HEK293 (cell line): Measurements from ENCODE around the gene LRCH1.

Experiments used
- CTCF ChIA-PET: fragments of 350-600 bp; formaldehyde crosslinking; extraction: SDS; loops from one replicate; lab custom pipeline; 2021; ENCODE audit warnings: antibody characterized with exemption; lab: Yijun Ruan, JAX
- POLR2A ChIA-PET: fragments of 300-600 bp; formaldehyde crosslinking; extraction: SDS; loops from one replicate; lab custom pipeline; 2020; ENCODE audit warnings: antibody characterized with exemption, inconsistent platforms; lab: Yijun Ruan, JAX
- H3K27ac ChIP-seq: fragments of 200-500 bp; sonication (Bioruptor generic); 2 replicates; pipeline ENCODE4 v1.5.1; 2014; ENCODE audit warnings: low read depth, low read length, control low read depth, inconsistent platforms; ENCODE audit errors: extremely low read depth
- H3K36me3 ChIP-seq, 2 experiments: fragments of 200-500 bp in 1 of 2; sonication (Bioruptor generic) in 1 of 2; 1 replicate in 1 of 2; 2 replicates in 1 of 2; pipeline ENCODE4 v1.5.1; 2014 to 2017; ENCODE audit warnings: inconsistent platforms in 2 of 2, low read length in 2 of 2; ENCODE audit not compliant: control insufficient read depth in 2 of 2, insufficient read depth in 1 of 2
- H3K4me1 ChIP-seq: fragments of 200-500 bp; sonication (Bioruptor generic); 2 replicates; pipeline ENCODE4 v1.5.1; 2014; ENCODE audit warnings: mild to moderate bottlenecking, low read length, inconsistent platforms; ENCODE audit not compliant: control insufficient read depth, insufficient read depth
- H3K4me3 ChIP-seq: 2 replicates; pipeline ENCODE4 v1.5.1; 2011; ENCODE audit warnings: low read depth, mild to moderate bottlenecking, control low read depth, low read length, moderate library complexity
- H3K9me3 ChIP-seq: fragments of 200-500 bp; sonication (Bioruptor generic); 2 replicates; pipeline ENCODE4 v1.5.1; 2014; ENCODE audit warnings: low read depth, low read length, inconsistent platforms; ENCODE audit not compliant: control insufficient read depth, insufficient read depth
- BCL11A ChIP-seq: fragments of 450-650 bp; formaldehyde crosslinking; IDR thresholded peaks from 2 replicates; pipeline ENCODE4 v1.5.1; 2016; ENCODE audit warnings: low read depth, missing biosample characterization, missing genetic modification characterization
- FEZF1 ChIP-seq: fragments of 450-650 bp; formaldehyde crosslinking; IDR thresholded peaks from 2 replicates; pipeline ENCODE4 v1.5.1; 2016; ENCODE audit warnings: missing biosample characterization, missing genetic modification characterization
- GLI4 ChIP-seq: fragments of 450-650 bp; formaldehyde crosslinking; IDR thresholded peaks from 2 replicates; pipeline ENCODE4 v1.5.1; 2016; ENCODE audit warnings: missing biosample characterization, missing genetic modification characterization
- PRDM1 ChIP-seq: fragments of 450-650 bp; formaldehyde crosslinking; IDR thresholded peaks from 2 replicates; pipeline ENCODE4; 2016; ENCODE audit warnings: missing biosample characterization, missing genetic modification characterization
- SCRT2 ChIP-seq: fragments of 450-650 bp; formaldehyde crosslinking; IDR thresholded peaks from 2 replicates; pipeline ENCODE4 v1.5.1; 2016; ENCODE audit warnings: missing biosample characterization, missing genetic modification characterization
- ZFHX2 ChIP-seq: fragments of 450-650 bp; formaldehyde crosslinking; conservative IDR thresholded peaks from 2 replicates; pipeline ENCODE4 v1.5.1; 2016; ENCODE audit warnings: missing biosample characterization, missing genetic modification characterization
- ZIC2 ChIP-seq: fragments of 450-650 bp; formaldehyde crosslinking; IDR thresholded peaks from 2 replicates; pipeline ENCODE4 v1.5.1; 2016; ENCODE audit warnings: missing biosample characterization, missing genetic modification characterization
- ZNF121 ChIP-seq: fragments of 450-650 bp; formaldehyde crosslinking; IDR thresholded peaks from 2 replicates; pipeline ENCODE4 v1.5.1; 2016; ENCODE audit warnings: missing biosample characterization, missing genetic modification characterization
- ZNF175 ChIP-seq: fragments of 450-650 bp; formaldehyde crosslinking; IDR thresholded peaks from 2 replicates; pipeline ENCODE4 v1.5.1; 2016; ENCODE audit warnings: missing biosample characterization, missing genetic modification characterization
- ZNF19 ChIP-seq: fragments of 450-650 bp; formaldehyde crosslinking; IDR thresholded peaks from 2 replicates; pipeline ENCODE4; 2016; ENCODE audit warnings: missing biosample characterization, missing genetic modification characterization, low read depth
- ZNF248 ChIP-seq: fragments of 450-650 bp; formaldehyde crosslinking; IDR thresholded peaks from 2 replicates; pipeline ENCODE4 v1.5.1; 2017; ENCODE audit warnings: missing biosample characterization, missing genetic modification characterization
- ZNF335 ChIP-seq: fragments of 450-650 bp; formaldehyde crosslinking; conservative IDR thresholded peaks from 2 replicates; pipeline ENCODE4 v1.5.1; 2016; ENCODE audit warnings: missing biosample characterization, missing genetic modification characterization
- ZNF404 ChIP-seq: fragments of 450-650 bp; formaldehyde crosslinking; IDR thresholded peaks from 2 replicates; pipeline ENCODE4 v1.5.1; 2017; ENCODE audit warnings: missing biosample characterization, missing genetic modification characterization
- ZNF416 ChIP-seq: fragments of 450-650 bp; formaldehyde crosslinking; IDR thresholded peaks from 2 replicates; pipeline ENCODE4 v1.5.1; 2016; ENCODE audit warnings: missing biosample characterization, missing genetic modification characterization
- ZNF529 ChIP-seq: fragments of 450-650 bp; formaldehyde crosslinking; IDR thresholded peaks from 2 replicates; pipeline ENCODE4 v1.5.1; 2017; ENCODE audit warnings: missing genetic modification characterization, missing biosample characterization; ENCODE audit not compliant: insufficient replicate concordance
- ZNF549 ChIP-seq: fragments of 450-650 bp; IDR thresholded peaks from 2 replicates; pipeline ENCODE4 v1.5.1; 2018; ENCODE audit warnings: missing biosample characterization, missing genetic modification characterization, mild to moderate bottlenecking, inconsistent platforms, moderate library complexity
- ZNF555 ChIP-seq: fragments of 450-650 bp; formaldehyde crosslinking; conservative IDR thresholded peaks from 2 replicates; pipeline ENCODE4 v1.5.1; 2017; ENCODE audit warnings: missing biosample characterization, mild to moderate bottlenecking, missing genetic modification characterization, inconsistent platforms
- ZNF610 ChIP-seq: fragments of 450-650 bp; formaldehyde crosslinking; IDR thresholded peaks from 2 replicates; pipeline ENCODE4 v1.5.1; 2016; ENCODE audit warnings: missing biosample characterization, missing genetic modification characterization, borderline replicate concordance
- ZNF626 ChIP-seq: fragments of 450-650 bp; sonication (Bioruptor Pico); formaldehyde crosslinking; IDR thresholded peaks from 2 replicates; pipeline ENCODE4 v1.5.1; 2018; ENCODE audit warnings: missing biosample characterization, missing genetic modification characterization, inconsistent platforms
- ZNF707 ChIP-seq: fragments of 450-650 bp; formaldehyde crosslinking; IDR thresholded peaks from 2 replicates; pipeline ENCODE4 v1.5.1; 2016; ENCODE audit warnings: missing biosample characterization, missing genetic modification characterization
- ZNF76 ChIP-seq: fragments of 450-650 bp; formaldehyde crosslinking; IDR thresholded peaks from 2 replicates; pipeline ENCODE4; 2016; ENCODE audit warnings: low read depth, missing biosample characterization, missing genetic modification characterization, borderline replicate concordance
- ZSCAN30 ChIP-seq: fragments of 450-650 bp; IDR thresholded peaks from 2 replicates; pipeline ENCODE4 v1.5.1; 2018; ENCODE audit warnings: missing biosample characterization, mild to moderate bottlenecking, missing genetic modification characterization, moderate library complexity

Gene LRCH1

DNA sequence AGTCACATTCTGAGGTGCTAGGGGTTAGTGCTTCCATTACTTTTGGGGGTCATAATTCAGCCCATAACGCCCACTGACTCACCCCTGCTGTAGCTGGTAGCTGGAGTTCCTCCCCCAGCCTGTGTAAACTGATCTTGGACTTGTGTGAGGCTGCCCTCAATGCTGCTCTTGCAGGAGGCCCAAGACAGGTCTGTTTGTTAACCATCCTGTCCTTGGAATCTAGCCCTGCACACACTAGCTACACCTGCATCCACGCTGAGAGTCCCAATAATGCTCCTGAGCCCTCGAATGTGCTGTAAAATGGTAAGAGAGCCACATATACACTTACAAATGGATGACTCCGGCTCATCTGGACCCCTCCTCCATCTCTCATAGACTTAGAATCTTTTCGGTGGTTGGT is 9.6 kb downstream of the LRCH1 start (continued):
- no peak for TF ChIP-seq ZFHX2
- no peak for TF ChIP-seq ZNF404 (tag by site-specific recombination)
- no peak for TF ChIP-seq SCRT2 (tag by site-specific recombination)
- TF ChIP-seq ZNF335 (tag by site-specific recombination) = no peak
- no peak for TF ChIP-seq ZSCAN30 (tag by site-specific recombination)
- TF ChIP-seq ZNF248 (tag by site-specific recombination) = no peak
- no peak for TF ChIP-seq ZNF707 (tag by site-specific recombination)
- no peak for TF ChIP-seq ZNF529 (tag by site-specific recombination)
- no peak for TF ChIP-seq ZNF549 (tag by site-specific recombination)
- TF ChIP-seq GLI4 = no peak

DNA sequence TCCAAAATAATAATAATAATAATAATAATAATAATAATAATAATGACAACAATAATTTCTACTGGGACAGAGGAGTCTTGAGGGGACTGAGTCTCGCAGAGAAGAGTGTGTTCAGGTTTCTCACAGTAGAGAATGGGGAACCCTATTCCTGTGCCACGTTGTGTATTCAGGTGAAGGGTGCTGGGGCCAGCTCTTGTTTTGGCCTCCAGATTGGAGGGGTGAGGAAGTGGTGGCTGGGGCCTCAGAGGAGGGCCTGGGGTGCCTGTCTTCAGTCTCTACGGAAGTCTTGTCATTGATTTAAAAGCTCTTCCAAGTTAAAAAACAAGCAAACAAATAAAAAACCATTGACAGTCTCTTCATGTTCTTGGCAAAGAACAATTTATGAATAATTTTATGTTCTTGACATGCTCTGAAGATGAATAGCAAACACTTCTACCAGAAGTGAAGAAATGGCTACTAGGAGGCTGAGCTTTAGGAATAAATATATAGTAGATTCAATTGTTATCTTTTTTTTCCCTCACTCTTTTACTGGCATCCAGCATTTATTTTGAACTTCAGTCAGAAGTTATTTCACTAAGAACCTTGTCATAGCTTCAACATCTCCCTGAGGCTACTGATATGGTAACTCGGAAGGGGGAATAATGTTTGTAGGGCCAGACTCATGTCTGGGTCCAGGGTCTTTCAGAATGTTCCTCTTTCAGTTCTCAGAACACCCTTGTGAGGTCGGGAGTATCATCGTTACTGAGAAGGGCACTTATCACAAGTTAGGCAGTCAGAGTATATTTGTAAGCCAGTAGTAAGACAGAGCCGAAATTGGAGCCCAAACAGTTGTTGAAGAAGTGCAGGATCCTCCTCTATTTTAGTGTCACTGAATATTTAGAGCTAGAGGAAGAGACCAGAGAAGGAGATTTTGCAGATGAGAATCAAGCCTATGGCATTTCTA is 13.1 kb downstream of the LRCH1 start:
- Histone ChIP-seq H3K4me3 (no peak overlapping the region), H3K36me3 (no peaks in the 10 kb centered on the region), H3K9me3 (no peaks in the 10 kb centered on the region), H3K27ac (0 out of 2 replicates have a peak overlapping the region, but pooled peaks have one; percentile 24), H3K4me1 (peaks cover 10% of the 10 kb centered on the region)
- TF ChIP-seq ZSCAN30 (tag by site-specific recombination) = 0 out of 2 replicates have a peak, but pooled peaks have one; percentile 16
- TF ChIP-seq ZNF626 (tag by site-specific recombination) = no peak
- no peak for TF ChIP-seq ZNF19 (tag by site-specific recombination)
- POLR2A ChIA-PET = no interaction called here
- CTCF ChIA-PET = no interaction called here

DNA sequence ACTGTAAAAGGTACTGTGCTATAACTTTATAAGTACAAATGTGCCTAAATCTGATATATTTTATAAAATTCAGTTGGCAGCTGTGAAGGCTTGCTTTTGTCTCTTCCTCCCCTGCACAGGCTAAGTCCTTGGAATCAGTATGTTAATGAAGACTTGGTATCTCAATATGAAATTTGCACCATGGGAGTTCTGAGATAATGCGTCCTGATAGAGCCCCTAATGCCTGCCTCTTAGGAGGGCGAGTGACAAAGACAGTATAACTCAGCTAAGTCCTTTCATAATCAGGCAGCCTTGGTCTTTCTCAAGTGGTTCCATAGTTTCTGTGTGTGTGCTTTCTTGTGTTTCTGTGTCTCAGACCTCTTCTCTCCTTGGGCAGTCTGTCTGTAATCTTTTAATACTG is 14.7 kb downstream of the LRCH1 start:
- TF ChIP-seq ZIC2 = 0 out of 2 replicates have a peak, but pooled peaks have one; percentile 21
- no peak for TF ChIP-seq ZNF555 (tag by site-specific recombination)
- TF ChIP-seq FEZF1 (tag by site-specific recombination) = no peak
- TF ChIP-seq ZNF121 (tag by site-specific recombination) = no peak
- no peak for TF ChIP-seq PRDM1 (tag by site-specific recombination)
- no peak for TF ChIP-seq ZNF610 (tag by site-specific recombination)
- ChIA-PET POLR2A (interaction anchor here (0.7 kb wide), 1 partner anchor 271 kb away, joined by 3 read pairs; no protein-coding TSS in a partner anchor), CTCF (no interaction called here)
- no peak overlapping the region for H3K27ac ChIP-seq
- no peak overlapping the region for H3K4me3 ChIP-seq
- H3K4me1 ChIP-seq = peaks cover 3% of the 10 kb centered on the region; the same call in 1 of the 2 replicates
- H3K36me3 ChIP-seq = no peaks in the 10 kb centered on the region
- H3K9me3 ChIP-seq = no peaks in the 10 kb centered on the region

DNA sequence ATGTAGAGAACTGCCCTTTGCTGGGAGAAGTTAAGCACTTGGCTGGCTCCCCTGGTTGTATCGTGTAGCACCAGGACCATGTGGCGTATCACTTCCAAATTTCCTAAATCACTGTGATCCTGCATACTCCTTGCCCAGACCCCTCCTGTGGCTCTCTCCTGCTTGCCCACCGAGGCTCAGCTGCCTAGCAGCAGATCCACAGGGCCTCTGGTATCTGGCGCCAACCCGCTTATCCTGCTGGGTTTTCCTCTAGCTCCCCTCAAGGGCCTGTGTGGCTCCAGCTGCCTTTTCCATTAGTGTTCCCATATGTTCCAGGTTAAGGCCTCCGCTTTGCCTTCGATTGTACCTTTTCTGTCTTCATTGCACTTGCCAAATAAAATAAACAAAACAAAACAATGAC is 16.5 kb downstream of the LRCH1 start:
- H3K9me3 ChIP-seq = no peaks in the 10 kb centered on the region
- H3K36me3 ChIP-seq = no peaks in the 10 kb centered on the region
- CTCF ChIA-PET = interaction anchor here (1.5 kb wide), 1 partner anchor 18 kb away, joined by 3 read pairs; no protein-coding TSS in a partner anchor
- H3K27ac ChIP-seq = no peak overlapping the region
- H3K4me1 ChIP-seq = peaks cover 3% of the 10 kb centered on the region; the same call in 1 of the 2 replicates
- no peak overlapping the region for H3K4me3 ChIP-seq
- TF ChIP-seq ZNF76 (tag by site-specific recombination) = no peak
- TF ChIP-seq ZNF19 (tag by site-specific recombination) = no peak
- TF ChIP-seq ZIC2 = peak; percentile 79
- TF ChIP-seq BCL11A (tag by site-specific recombination) = no peak
- no peak for TF ChIP-seq ZNF416 (tag by site-specific recombination)
- no peak for TF ChIP-seq ZNF175 (tag by site-specific recombination)
- no peak for TF ChIP-seq ZNF248 (tag by site-specific recombination)
- POLR2A ChIA-PET = no interaction called here
